PFSK-1 (cell line): ENCODE data around the gene CHRNG. TPM values are rescaled to one million over a fixed set of nuclear protein-coding genes. Genes with fewer than 3 reads are reported as not detected.

Source experiments
- FOXP2 ChIP-seq: optimal IDR thresholded peaks from 2 replicates; pipeline ENCODE3; 2011; ENCODE audit warnings: borderline replicate concordance, control low read depth, inconsistent platforms; ENCODE audit not compliant: insufficient read depth; ENCODE audit errors: extremely low read length, extremely low read depth
- POLR2AphosphoS5 ChIP-seq: IDR thresholded peaks from 2 replicates; pipeline ENCODE4 v1.6.1; 2012; ENCODE audit warnings: low read depth, mild to moderate bottlenecking, control low read depth, low read length, moderate library complexity
- REST ChIP-seq, 2 experiments: IDR thresholded peaks; 2 replicates each; pipeline versions ENCODE4 v1.6.1 to v1.8.0; 2011 to 2012; ENCODE audit warnings: low read depth in 2 of 2, low read length in 2 of 2, control low read depth in 1 of 2, inconsistent platforms in 1 of 2, mild to moderate bottlenecking in 1 of 2, moderate library complexity in 1 of 2; ENCODE audit not compliant: insufficient read depth in 1 of 2
- SIN3A ChIP-seq: IDR thresholded peaks from 2 replicates; pipeline ENCODE4 v1.6.1; 2012; ENCODE audit warnings: mild to moderate bottlenecking, low read length, moderate library complexity, borderline replicate concordance; ENCODE audit not compliant: insufficient read depth
- TAF1 ChIP-seq: IDR thresholded peaks from 2 replicates; pipeline ENCODE4 v1.6.1; 2012; ENCODE audit warnings: low read length, control low read depth, borderline replicate concordance; ENCODE audit not compliant: insufficient read depth
- polyA plus RNA-seq: library from polyadenylated mRNA; unstranded; fragments of >200 nt; gene quantifications from one replicate; pipeline ENCODE4 v1.2.1, GENCODE V29; 2012; ENCODE audit warnings: low read depth, missing spikeins; ENCODE audit not compliant: insufficient read length

Gene CHRNG, protein sequence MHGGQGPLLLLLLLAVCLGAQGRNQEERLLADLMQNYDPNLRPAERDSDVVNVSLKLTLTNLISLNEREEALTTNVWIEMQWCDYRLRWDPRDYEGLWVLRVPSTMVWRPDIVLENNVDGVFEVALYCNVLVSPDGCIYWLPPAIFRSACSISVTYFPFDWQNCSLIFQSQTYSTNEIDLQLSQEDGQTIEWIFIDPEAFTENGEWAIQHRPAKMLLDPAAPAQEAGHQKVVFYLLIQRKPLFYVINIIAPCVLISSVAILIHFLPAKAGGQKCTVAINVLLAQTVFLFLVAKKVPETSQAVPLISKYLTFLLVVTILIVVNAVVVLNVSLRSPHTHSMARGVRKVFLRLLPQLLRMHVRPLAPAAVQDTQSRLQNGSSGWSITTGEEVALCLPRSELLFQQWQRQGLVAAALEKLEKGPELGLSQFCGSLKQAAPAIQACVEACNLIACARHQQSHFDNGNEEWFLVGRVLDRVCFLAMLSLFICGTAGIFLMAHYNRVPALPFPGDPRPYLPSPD
- polyA plus RNA-seq, result not detected

DNA sequence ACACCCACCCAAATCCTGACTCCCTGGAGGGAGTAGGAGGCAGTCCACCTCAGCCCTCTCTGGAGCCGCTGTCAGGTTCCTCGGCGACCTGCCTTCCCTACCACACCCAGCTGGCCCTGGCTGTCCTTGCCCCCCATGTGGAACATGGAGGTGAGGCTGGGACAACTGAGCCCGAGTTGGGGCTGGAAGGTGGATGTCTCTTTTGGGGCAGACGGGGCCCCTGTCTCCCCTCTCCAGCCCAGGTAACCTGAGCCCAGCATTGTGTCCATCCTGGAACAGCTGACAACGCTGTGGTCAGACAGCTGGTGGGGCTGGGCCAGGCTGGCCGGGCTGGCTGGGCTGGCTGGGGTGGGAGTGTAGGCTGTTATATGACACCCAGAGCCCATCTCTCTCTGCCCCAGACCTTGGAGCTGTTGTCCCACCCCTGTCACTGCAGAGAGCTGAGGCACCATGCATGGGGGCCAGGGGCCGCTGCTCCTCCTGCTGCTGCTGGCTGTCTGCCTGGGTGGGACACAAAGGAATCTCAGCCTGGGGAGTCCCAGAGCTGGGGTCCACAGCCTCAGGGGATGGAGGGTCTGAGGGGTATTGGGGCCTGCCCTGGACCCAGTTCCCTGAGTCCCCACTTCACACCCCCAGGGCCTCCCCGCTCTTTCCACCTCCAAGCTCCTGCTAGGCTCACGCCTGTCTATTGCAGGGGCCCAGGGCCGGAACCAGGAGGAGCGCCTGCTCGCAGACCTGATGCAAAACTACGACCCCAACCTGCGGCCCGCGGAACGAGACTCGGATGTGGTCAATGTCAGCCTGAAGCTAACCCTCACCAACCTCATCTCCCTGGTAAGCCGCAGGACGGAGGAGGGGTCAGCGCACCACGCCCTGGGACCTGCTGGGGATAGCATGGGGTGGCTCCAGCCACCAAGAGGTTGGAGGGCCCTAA is at the start of gene CHRNG:
TSS of gene CHRNG (plus strand) at position 395 of the 934 bp plus-strand sequence. CDS start at position 451, 56 bp downstream.
- TF ChIP-seq POLR2AphosphoS5 (no peak), FOXP2 (no peak), SIN3A (no peak), TAF1 (no peak)

- TF ChIP-seq SIN3A (no peak), TAF1 (no peak), REST (IDR thresholded peaks at IDR 0.05; ENCODE audit: insufficient read depth in 1 of 2, low read depth in 2 of 2, low read length in 2 of 2) (no peak)
These were observed 49.0 kb upstream of the CHRNG start for GRCh38 chr2:232490221-232491138.

- TF ChIP-seq TAF1 (no peak), FOXP2 (no peak), POLR2AphosphoS5 (no peak), SIN3A (no peak), REST (IDR thresholded peaks at IDR 0.05; ENCODE audit: insufficient read depth in 1 of 2, low read depth in 2 of 2, low read length in 2 of 2) (no peak)
These were observed 48.2 kb upstream of the CHRNG start for GRCh38 chr2:232491139-232491780.

GRCh38 chr2:232492236-232492848 is 47.1 kb upstream of the CHRNG start:
- TF ChIP-seq FOXP2 (no peak), POLR2AphosphoS5 (no peak), TAF1 (no peak), REST (IDR thresholded peaks at IDR 0.05; ENCODE audit: insufficient read depth in 1 of 2, low read depth in 2 of 2, low read length in 2 of 2) (no peak), SIN3A (no peak)
